ENCODE measurements around the gene CBLIF.

The CBLIF gene

GRCh38 chr11:59879567-59879966 is 34.3 kb upstream of the CBLIF start:
- Histone ChIP-seq H3K9ac (no peak overlapping the region), H4K20me1 (ENCODE audit: insufficient read depth) (no peaks in the 10 kb centered on the region), H3K4me1 (ENCODE audit: low read depth, poor library complexity, severe bottlenecking) (no peaks in the 10 kb centered on the region), H3K36me3 (ENCODE audit: insufficient read depth) (no peaks in the 10 kb centered on the region), H3K4me2 (no peak overlapping the region), H3K27ac (no peak overlapping the region), H3K79me2 (ENCODE audit: insufficient read depth, low read depth) (no peaks in the 10 kb centered on the region), H3K4me3 (IDR thresholded peaks at IDR 0.05; ENCODE audit: insufficient read depth, low read depth, low read length) (no peak overlapping the region), H3K27me3 (ENCODE audit: insufficient read depth, low read depth) (no peaks in the 10 kb centered on the region), H2AFZ (ENCODE audit: low read depth) (no peak overlapping the region)
- no peak for TF ChIP-seq CTCF (conservative IDR thresholded peaks at IDR 0.05; ENCODE audit: low read depth, low read length)

GRCh38 chr11:59878575-59878974 is 33.3 kb upstream of the CBLIF start, which contains the start of gene OOSP3:
Gene OOSP3 (plus strand): TSS chr11:59878782. CDS start chr11:59878809, 27 bp downstream.
- no peak within 1 kb of the TSS for H3K27ac ChIP-seq
- H4K20me1 ChIP-seq (ENCODE audit: insufficient read depth), result no peaks in the 10 kb centered on the region
- H3K27me3 ChIP-seq (ENCODE audit: insufficient read depth, low read depth), result no peaks in the 10 kb centered on the region
- H3K4me2 ChIP-seq, result no peak within 1 kb of the TSS
- H2AFZ ChIP-seq (ENCODE audit: low read depth), result no peak within 1 kb of the TSS
- H3K9ac ChIP-seq, result no peak within 1 kb of the TSS
- no peaks in the 10 kb centered on the region for H3K79me2 ChIP-seq (ENCODE audit: insufficient read depth, low read depth)
- TF ChIP-seq CTCF (conservative IDR thresholded peaks at IDR 0.05; ENCODE audit: low read depth, low read length), result no peak
- H3K4me1 ChIP-seq (ENCODE audit: low read depth, poor library complexity, severe bottlenecking), result no peaks in the 10 kb centered on the region
- H3K36me3 ChIP-seq (ENCODE audit: insufficient read depth), result no peaks in the 10 kb centered on the region
- no peak within 1 kb of the TSS for H3K4me3 ChIP-seq (IDR thresholded peaks at IDR 0.05; ENCODE audit: insufficient read depth, low read depth, low read length)

GRCh38 chr11:59877784-59878183 is 32.5 kb upstream of the CBLIF start:
- Histone ChIP-seq H3K4me3 (IDR thresholded peaks at IDR 0.05; ENCODE audit: insufficient read depth, low read depth, low read length) (no peak overlapping the region), H3K27me3 (ENCODE audit: insufficient read depth, low read depth) (no peaks in the 10 kb centered on the region), H3K79me2 (ENCODE audit: insufficient read depth, low read depth) (no peaks in the 10 kb centered on the region), H3K4me1 (ENCODE audit: low read depth, poor library complexity, severe bottlenecking) (no peaks in the 10 kb centered on the region), H4K20me1 (ENCODE audit: insufficient read depth) (no peaks in the 10 kb centered on the region), H3K9ac (no peak overlapping the region), H3K4me2 (no peak overlapping the region), H2AFZ (ENCODE audit: low read depth) (no peak overlapping the region), H3K27ac (no peak overlapping the region), H3K36me3 (ENCODE audit: insufficient read depth) (no peaks in the 10 kb centered on the region)
- no peak for TF ChIP-seq CTCF (conservative IDR thresholded peaks at IDR 0.05; ENCODE audit: low read depth, low read length)

- Histone ChIP-seq H3K4me3 (IDR thresholded peaks at IDR 0.05; ENCODE audit: insufficient read depth, low read depth, low read length) (no peak overlapping the region), H3K79me2 (ENCODE audit: insufficient read depth, low read depth) (no peaks in the 10 kb centered on the region), H3K27ac (no peak overlapping the region), H4K20me1 (ENCODE audit: insufficient read depth) (no peaks in the 10 kb centered on the region), H2AFZ (ENCODE audit: low read depth) (no peak overlapping the region), H3K36me3 (ENCODE audit: insufficient read depth) (no peaks in the 10 kb centered on the region), H3K9ac (no peak overlapping the region), H3K4me1 (ENCODE audit: low read depth, poor library complexity, severe bottlenecking) (no peaks in the 10 kb centered on the region), H3K4me2 (no peak overlapping the region), H3K27me3 (ENCODE audit: insufficient read depth, low read depth) (no peaks in the 10 kb centered on the region)
- TF ChIP-seq CTCF (conservative IDR thresholded peaks at IDR 0.05; ENCODE audit: low read depth, low read length), result no peak
Measured at GRCh38 chr11:59877325-59877724, 32.0 kb upstream of the CBLIF start.

Data from KMS-11 (cell line).